GM19463 (cell line): Measurements from ENCODE around the gene MYO1G.
"Not testable (repeated sequence)": the region's sequence is repeated elsewhere in the genome, so short reads cannot be mapped to it uniquely, and the experiment has no call there.

Experiments used
- ATAC-seq: cut with Tn5 transposase; IDR thresholded peaks from one replicate; pipeline ENCODE4 v1.9.1; 2021; ENCODE audit warnings: mild to moderate bottlenecking, moderate library complexity; ENCODE audit not compliant: unreplicated experiment

Gene MYO1G

DNA sequence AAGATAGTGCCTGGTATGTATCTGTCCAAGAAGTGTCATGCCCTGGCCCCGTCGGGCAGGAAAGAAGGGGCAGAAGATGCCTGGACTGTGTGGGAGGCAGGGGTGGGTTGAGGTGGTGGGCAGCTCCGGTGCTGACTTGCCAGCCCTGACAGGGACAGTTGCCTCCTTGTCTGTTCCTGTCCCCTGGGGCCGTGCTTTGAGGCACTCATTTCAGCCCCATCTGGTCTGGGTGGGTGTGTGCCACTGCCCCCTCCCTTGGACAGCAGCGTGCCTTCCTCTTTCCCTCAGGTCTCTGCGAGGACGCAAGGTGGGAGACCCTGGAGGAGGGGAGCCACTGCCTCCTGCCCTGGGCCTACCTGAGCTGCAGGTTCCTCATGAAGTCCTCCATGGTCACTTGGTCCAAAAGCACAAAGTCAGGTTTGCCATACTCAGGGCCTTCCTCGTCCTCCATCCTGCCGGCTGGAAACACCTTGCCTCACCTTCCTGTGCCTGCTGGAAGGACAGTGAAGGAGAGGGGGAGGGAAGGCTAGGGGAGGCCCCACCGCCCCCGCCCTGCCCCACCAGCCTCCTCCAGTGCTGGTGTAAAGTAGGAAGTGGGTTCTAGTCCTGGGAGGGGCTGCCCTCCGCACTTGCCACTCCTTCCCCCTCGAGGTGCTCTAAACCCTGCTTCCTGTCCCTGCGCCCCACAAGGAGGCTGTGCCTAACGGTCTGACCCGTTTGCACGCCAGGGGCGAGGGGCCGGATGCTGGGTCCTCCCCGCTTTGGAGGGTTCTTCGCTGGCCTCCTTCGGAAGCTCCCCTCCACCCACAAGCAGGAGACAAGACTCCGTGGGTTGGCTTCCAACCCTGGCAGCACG, at the start of gene MYO1G:
TSS of gene MYO1G (minus strand) at position 505 of the 856 bp plus-strand sequence. CDS start at position 451, 54 bp downstream.
- peak; percentile 60 for ATAC-seq

DNA sequence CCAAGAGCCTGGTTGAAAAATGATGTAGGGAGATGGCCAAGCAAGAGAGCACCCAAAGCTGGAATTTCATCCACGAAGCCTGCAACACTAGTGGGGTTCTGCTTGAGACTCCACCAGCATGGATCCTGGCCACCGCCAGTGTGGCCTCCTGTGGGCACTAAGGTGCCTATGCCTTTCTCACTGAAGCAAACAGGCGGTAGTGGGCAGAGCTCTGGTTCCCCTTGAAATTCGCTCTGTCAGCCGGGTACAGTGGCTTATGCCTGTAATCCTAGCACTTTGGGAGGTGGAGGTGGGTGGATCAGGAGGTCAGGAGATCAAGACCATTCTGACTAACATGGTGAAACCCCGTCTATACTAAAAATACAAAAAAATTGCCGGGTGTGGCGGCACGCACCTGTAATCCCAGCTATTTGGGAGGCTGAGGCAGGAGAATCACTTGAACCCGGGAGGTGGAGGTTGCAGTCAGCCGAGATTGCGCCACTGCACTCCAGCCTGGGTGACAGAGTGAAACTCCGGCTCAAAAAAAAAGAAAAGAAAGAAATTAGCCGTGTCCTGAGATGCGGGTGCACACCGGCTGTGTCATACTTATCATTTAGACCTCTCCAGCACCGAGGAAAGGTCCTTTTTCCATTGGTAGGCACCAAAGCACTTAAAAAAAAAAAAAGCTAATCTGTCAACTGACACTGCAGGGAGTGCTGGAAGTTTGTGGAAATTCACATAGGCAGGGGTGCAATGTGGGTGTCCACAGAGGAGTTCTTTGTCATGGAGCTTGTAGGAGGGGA, 49.5 kb upstream of the MYO1G start:
- ATAC-seq, result no peak

GRCh38 chr7:45027774-45028114, 48.9 kb upstream of the MYO1G start:
- ATAC-seq, result no peak

DNA sequence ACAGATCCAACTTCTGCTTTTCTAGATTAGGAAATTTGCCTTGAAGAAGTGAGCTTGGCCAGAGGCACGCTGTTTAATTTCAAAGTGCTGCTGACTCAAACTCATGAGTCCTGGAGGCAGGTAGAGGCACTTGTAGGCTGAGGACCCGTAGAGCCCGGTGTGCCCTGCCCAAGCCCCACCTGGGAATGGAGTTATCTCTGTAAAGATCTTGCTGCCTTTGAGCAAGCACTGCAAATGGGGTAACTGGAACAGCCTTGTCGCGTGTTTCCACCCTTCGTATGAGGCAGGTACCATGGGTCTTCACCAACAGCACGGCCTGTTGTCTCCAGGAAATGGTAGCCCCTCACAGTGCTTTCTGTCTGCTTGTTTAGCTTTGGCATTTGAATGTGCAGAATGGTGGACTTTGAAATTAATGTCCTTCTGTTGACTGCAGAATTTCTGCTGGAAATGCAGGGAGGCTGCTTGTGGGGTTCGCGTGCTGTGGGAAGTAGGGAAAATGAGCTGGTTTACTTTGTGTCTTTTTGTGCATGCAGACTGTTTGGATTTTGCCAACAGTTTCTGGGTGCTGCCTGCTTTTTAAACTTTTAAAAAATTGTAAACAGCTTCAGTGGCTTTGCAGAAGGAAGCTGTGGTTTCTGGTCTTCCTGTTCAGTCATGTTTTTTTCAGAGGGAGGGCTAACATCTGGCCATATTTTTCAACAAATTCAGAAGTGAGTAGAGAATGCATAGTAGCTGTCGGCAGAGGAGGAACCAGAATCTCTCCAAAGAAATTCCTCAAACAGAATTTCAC, 48.4 kb upstream of the MYO1G start:
- no peak for ATAC-seq

DNA sequence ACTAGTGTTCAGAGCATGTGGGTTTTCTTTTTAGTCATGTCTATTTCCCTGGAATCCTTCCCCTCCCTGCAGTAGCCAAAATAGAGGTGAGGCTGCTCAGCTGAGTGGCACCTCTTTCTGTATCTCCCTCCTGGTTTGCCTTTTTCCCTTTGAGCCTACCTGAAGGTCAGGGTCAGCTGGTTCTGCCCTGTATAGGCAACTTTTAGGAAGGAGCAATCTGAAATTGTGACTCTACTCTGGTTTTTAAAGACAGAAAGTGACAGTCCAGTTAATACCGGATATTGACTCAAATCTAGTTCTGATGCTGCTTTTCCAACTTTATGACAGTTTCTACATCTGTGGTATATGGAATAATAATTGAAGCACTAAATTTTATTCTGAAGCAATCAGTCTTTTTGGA, 47.2 kb upstream of the MYO1G start:
- no peak for ATAC-seq

GRCh38 chr7:45025473-45025872, 46.7 kb upstream of the MYO1G start:
- ATAC-seq, result not testable (repeated sequence)

GRCh38 chr7:45024126-45024744, 45.4 kb upstream of the MYO1G start:
- ATAC-seq, result no peak

GRCh38 chr7:45021604-45022296, 42.9 kb upstream of the MYO1G start:
- ATAC-seq, result peak; percentile 84

- ATAC-seq, result no peak
Observed at GRCh38 chr7:45020915-45021314, 42.1 kb upstream of the MYO1G start.

GRCh38 chr7:45017253-45017652, 38.4 kb upstream of the MYO1G start:
- no peak for ATAC-seq

DNA sequence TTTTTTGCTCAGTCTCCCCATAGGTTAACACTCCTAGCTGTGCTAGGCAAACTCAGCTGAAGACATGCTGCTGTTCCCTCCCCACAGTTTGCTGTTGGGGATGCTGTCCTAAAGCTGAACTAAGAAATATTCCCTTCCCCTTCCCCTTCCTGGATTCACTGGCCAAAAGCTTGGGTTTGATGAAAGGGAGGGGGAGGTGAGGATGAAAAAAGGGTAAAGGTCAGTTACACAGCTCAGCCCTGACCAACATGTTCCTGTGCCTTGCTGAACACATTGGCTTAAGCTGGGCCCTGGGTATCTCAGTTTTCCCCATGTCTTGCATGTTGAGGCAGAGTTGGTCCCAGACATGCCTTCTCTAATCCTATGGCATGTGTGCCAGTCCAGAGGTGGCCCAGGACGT, 36.5 kb upstream of the MYO1G start:
- no peak for ATAC-seq

DNA sequence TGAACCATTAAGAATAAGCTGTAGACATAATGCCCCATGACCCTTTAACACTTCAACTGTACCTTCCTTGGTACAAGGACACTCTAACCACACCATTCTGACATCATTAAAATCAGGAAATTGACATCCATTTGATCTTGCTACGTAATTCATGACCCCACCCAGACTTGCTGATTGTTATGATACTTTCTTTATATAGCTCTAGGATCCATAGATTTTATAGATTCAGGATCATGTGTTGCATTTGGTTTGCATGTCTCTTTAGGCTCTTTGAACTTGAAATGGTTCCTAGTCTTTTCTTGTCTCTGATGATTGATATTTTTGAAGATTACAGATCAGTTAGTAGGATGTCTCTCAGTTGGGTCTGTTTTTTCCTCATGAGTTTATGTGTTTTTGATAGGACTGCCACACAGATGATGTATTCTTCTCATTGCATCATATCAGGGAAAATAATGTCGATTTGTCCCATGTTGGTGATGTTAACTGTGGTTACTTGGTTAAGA, 34.7 kb upstream of the MYO1G start:
- no peak for ATAC-seq

DNA sequence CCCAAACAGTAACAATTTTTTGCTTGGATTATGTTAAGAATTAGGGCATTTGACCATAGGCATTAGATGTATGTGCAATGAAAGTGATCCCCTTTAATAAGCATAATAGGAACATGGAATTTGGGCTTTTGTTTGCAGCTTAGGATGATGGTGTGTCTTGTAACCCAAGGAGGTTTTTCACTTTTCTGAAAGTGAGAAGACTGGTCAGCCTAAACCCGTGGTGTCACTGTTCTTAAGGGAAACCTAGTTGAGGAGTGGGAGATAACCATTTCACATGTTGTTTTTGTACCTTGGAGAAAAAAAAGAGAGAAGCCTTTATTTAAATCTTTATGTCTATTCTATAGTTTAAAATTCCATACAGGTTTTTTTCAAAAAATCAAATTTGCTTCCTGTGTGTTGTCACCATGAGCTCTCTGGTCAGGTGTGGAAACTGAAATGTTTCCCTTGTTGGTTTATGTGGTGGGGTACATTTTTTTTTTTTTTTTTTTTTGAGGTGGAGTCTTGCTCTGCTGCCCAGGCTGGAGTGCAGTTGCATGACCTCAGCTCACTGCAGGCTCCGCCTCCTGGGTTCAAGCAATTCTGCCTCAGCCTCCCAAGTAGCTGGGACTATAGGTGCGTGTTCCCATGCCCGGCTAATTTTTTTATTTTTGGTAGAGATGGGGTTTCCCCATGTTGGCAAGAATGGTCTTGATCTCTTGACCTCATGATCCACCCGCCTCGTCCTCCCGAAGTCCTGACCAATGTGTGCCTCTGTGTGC, 28.9 kb upstream of the MYO1G start:
- ATAC-seq, result peak; percentile 63

DNA sequence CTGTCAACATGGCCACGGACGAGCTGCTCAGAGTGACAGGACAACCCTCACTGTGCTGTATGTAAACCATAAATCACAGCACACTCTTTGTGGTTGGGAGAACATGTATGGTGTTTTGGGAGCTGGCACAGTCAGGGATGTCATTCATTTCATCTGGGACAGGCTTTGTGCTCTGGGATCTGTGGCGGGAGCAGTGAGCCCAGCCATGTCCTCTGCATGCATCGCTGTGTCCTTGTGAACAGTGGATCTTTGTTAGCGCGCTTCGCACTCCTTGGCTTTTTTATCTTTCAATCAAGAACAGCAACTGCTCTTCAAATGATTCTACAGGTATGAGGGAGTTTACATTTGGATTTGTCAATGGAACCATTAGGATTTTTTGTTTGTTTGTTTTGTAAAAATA, 28.3 kb upstream of the MYO1G start:
- ATAC-seq, result no peak

GRCh38 chr7:45003789-45004188, 25.0 kb upstream of the MYO1G start:
- no peak for ATAC-seq

DNA sequence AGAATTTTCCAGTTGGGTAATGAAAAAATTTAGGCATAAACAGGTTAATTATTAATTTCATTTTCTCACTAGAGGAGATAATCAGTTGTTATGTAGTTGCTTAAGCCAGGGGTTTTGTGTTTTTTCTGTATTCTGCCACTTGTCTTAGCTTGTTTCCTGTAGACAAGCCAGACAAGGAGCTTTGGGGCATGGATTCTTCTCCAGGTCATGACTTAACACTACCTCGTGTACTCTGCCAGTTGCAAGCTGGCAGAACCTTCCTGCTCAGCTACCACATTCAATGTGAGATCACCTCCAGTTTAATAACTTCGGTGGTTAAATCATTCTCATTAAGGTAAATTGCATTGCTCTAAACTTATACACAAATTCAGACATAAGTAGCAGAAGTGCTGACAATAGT, 23.0 kb upstream of the MYO1G start:
- ATAC-seq, result no peak

DNA sequence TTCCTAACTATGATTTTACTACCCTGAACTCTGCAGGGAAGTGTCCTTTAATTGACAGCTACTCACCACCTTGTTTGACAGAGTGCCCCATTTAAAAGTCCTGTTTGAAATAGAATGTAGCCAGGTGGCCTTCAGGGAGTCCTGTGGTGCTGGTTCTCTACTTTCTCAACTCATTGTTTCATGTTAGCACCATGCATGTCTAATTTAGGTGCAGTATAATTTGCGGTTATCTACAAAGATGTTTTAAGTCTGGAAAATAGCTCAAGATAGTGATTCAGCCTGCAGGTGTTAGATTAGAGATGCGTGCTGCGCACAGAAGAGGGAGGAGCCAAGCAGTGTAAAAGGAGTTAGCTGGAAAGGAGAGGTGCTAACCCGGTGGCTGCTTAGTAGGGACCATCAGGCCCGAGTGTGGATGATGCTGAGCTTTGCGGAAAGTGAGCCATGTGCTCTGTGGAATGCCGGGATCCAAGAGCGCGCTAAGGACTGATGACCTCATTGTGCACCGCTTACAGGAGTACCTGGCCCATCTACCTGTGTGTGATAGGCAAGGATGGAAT, 22.4 kb upstream of the MYO1G start:
- ATAC-seq, result peak; percentile 32

- ATAC-seq, result no peak
Observed at GRCh38 chr7:45000093-45001032, 21.5 kb upstream of the MYO1G start, which contains the start of gene CCM2. Gene CCM2 (plus strand): TSS chr7:45000201. CDS start chr7:45000334, 133 bp downstream.
